HG02852 (cell line): ENCODE results near the gene POGLUT3.

Experiments used
- ATAC-seq: cut with Tn5 transposase; IDR thresholded peaks from one replicate; pipeline ENCODE4 v1.9.1; 2021; ENCODE audit warnings: mild to moderate bottlenecking, moderate library complexity; ENCODE audit not compliant: unreplicated experiment

Gene POGLUT3

DNA sequence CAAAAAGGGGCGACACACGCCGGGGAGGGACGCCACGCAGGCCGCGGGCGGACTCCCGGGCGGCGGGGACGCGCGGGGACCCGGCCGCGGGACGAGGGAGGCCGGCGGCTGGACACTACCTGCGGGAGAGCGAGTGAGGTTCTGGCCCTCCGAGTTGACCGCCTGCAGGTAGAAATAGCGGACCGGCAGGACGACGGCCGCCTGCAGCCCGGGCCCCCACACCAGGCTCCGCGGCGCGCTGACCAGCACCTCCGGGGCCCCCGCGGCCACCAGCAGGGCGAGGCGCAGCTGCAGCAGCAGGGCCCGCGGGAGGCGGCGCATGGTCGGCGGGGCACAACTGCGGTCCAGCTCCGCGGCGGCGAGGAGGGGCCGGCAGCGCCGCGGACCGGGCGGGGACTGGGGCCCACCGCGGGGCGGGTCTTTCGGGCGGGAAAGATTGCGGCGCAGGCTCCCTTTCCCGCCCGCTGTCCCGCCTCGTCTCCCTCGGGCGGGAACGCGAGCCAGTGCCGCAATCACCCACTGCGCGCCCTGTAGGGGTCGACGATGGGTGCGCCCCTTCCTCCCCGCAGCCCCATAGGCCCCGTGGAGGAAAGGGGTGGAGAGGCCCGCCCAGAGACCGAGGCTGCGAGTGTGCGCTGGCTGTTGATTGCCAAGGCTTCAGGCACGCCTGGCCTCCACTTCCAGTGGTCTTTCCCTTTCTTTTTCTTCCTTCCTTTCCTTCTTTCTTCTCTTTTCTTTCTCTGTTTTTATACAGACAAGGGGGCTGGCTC lies at the start of gene POGLUT3:
Gene POGLUT3 (minus strand): TSS at position 339 of the 770 bp plus-strand sequence. CDS start 18 bp downstream, at position 321.
- ATAC-seq: peak; percentile 60

DNA sequence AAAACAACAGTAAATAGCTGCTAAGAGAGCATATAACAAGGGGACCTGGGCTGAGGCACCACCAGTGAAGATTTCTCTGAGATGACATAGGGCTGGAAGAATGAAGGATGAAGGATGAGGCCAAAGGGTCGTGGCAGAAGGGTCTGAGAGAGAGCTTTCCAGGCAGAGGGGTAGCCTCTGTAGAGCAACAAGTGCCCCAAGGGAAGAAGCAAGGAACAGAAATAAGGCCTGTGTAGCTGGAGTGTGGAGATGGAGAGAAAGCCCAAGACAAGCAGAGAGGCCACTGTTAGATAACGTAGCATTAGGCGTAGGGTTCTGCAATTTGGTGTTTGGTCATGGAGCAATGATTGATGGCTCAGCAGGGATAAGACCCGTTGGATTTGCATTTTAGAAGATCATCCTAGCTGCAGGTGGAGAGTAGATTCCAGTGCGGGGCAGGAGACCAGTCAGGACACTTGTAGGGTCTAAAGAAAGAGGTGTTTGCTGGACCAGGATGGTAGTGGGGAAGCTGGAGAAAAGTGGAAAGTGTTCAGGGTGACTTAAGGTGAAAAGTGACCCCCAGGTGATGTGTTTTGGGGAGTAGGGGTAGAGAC lies 47.8 kb upstream of the POGLUT3 start:
- no peak for ATAC-seq

GRCh38 chr11:108543316-108543964 lies 45.3 kb upstream of the POGLUT3 start:
- ATAC-seq: no peak

GRCh38 chr11:108541531-108541930 lies 43.3 kb upstream of the POGLUT3 start:
- no peak for ATAC-seq

DNA sequence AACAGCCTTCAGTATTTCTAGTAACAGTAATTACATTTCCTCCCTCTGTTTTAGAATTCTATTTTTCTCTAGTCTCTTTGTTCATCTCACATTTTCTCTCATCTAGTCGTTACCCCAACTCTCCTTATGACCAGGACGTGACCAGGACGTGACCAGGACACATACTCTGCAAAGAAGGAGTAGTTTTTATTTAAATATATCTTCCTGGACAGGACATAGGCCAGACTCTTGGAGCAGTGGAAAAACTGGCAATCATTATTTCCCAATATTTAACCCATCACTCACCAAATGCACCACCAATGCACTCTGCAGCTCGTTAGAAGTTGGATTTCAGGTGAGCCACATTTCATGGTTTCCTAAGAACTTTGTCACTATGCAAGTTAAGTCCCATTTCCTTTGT lies 40.3 kb upstream of the POGLUT3 start:
- no peak for ATAC-seq

DNA sequence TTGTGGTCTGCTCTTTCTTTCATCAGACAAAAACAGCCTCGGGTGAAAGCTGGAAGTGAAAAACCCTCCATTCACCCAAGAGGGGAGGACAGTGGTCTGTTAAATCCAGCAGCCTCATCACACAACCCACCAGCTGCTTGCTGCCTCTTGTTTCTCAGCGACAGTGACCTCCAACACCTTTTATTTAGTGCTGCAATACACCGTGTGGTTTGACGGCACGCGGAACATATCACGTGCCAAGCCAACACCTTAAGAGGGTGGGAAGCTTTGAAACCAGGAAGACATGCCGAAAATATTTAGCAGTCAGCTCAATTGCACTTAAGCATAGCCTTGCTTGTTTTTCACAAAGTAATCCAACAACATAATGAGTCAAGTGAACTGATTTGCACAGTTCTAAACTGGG lies 39.8 kb upstream of the POGLUT3 start:
- no peak for ATAC-seq

DNA sequence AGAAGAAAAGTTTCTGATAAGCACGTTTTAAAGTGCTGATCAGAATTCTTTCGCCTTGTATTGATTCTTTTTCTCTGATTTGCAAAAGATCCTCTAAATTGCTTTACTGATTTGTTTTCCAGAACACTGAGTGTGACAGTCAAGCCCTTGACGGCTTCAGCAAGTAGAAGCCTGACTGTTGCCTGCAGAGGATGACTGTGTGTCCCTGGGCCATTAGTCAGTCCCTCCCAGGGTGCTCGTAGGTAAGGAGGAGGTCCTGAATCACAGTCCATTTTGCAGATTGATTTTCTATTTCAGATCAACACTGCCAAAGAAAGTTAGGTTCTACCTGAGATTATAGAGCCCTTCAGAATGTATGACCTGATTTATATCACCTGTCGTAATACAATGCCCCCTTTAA lies 38.6 kb upstream of the POGLUT3 start:
- ATAC-seq: no peak

DNA sequence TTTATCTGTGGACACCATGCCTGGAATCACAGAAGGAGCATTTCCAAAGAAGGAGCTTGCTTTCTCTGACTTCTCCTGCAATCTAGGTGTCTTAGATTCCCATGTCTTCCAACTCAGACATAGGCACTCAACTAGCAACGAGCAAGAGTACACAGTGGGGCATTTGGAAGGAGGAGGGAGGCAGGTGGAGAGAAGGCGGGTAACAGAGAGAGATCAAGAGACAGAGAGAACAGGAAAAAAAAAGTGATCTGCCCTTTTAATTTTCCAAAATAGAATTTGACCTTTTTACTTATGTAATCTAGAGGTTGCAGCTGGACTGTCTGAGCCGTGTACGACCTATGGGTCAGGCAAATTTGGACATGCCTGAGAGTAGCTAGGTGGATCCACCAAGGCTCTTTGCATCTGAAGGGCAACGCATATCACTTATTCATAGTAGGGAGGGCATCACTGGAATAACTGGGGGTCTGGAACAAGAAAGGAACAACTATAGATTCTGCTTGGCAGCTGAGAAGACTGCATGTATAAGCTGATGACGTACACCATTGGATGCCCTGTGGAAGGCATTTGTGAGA lies 37.3 kb upstream of the POGLUT3 start:
- ATAC-seq: no peak

- ATAC-seq: no peak
These were observed 36.2 kb upstream of the POGLUT3 start for GRCh38 chr11:108534274-108534882.

DNA sequence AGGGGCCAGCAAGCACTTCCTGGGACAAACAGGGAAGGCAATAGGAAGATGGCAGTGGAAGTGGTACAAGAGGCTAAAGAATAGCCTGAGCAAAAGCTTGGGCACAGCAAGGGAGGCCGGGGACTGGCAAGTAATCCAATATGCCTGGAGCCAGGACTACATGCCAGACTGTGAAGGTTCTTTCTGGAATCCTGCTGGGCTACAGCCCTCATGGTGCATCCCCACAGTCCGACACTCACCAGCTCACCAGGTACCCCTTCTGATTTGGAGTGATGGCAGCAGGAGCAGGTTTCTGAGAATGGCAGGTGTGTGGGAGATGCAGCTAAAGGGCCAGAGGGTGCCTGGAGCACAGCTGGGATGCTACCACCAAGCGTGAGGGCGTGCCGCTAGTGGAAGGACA lies 32.2 kb upstream of the POGLUT3 start:
- ATAC-seq: no peak

- ATAC-seq: no peak
These were observed 29.2 kb upstream of the POGLUT3 start for GRCh38 chr11:108527382-108527781.

- no peak for ATAC-seq
These were observed 27.0 kb upstream of the POGLUT3 start for GRCh38 chr11:108525161-108525560.

GRCh38 chr11:108524422-108524821 lies 26.2 kb upstream of the POGLUT3 start:
- ATAC-seq: no peak

DNA sequence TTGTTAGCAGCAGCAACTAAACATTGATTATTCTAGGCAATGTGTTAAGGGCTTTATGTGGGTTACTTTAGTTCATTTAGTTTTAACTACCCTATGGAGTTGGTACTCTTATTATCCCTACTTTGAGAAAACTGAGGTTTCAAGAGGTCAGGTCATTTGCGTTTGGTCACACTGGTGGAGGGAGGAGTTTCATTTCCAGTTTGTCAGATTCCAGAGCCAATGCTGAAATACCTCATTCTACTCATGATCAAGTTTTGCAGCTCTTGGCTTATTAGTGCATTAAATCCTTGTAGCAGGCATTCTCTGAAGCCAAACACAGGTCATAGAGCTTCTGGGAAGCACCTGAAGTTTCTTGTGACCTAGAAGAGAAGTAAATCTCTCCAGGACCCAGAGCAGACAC lies 24.1 kb upstream of the POGLUT3 start:
- no peak for ATAC-seq

DNA sequence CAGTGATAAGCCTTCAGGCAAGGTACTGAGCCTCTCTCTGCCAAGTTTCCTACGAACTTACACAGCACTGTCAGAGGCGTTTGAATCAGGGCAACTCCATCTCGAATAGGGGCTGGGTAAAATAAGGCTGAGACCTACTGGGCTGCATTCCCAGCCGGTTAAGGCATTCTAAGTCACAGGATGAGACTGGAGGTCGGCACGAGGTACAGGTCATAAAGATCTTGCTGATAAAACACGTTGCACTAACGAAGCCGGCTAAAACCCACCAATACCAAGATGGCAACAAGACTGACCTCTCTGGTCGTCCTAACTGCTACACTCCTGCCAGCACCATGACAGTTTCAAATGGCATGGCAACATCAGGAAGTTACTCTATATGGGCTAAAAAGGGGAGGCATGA lies 20.4 kb upstream of the POGLUT3 start:
- no peak for ATAC-seq

- no peak for ATAC-seq
These were observed 17.9 kb upstream of the POGLUT3 start for GRCh38 chr11:108516125-108516524.

GRCh38 chr11:108512708-108513107 lies 14.5 kb upstream of the POGLUT3 start:
- ATAC-seq: no peak

DNA sequence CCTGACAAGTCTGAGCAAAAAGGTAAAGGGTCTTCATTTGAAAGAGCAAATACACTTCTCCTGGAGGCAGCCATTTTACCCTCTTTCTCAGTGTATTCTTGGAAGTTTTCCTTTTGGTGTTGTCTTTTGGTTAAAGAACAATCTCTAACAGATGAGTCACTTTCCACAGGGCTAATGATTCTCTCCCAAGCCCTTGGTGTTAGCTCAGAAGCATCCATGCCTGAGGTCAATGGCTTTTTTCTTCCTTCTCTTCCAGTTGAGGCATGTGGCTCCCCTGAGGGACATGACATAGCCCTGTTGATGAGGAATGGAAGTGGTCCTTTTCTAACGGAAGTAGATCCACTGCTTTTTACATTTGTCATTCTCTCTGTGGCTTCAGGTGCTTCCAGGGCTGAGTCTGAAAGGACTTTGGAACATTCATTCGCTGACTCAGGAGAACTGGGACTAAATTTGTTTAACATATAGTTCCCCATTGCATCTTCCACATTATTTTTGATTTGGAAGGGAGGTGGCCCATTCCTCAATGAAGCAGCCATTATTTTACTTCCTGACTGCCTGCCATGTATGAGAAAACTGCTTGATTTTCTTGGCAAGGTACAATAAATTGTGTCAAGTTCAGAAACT lies 13.8 kb upstream of the POGLUT3 start:
- no peak for ATAC-seq

DNA sequence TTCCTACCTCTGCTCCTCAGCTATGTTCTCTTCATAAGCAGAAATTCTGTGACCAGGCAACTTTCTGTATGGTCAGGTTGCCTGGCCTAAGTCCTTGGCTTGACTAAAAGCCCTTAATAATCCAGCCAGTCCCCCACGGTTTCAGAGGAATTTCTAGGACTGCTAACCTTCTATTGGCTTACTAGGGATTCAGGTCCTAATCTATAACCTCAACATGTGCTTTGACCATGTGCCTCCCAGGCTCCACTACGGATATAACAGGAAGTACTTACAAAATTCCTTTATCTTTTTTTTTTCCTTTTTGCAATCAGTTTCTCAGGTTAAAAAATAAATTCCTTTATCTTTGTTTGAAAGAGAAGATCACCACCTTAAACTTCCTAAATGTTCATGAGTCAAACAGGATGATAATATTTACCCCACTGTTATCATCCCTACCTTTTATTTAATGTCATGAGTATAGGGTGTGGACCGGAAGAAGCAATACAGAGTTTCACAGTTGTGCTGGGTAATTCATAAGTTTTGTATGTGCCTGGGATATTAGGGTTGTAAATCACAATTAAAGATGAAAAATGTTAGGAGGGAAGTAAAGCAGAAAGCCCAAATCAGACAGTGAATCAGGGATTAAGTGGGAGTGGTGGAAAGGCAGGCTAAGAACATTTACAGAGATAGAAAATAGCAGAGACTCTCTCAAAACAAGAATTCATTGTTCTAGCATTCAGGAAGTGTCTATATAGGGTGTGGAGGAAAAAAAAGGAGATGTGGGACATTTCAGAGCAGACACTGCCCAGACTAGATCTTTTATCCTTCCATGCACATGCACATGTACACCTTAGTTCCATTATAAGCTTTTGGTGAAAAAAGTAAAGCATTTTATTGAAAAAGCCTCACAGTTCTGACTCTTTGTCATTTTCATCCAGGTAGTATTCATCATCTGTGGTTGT lies 10.7 kb upstream of the POGLUT3 start:
- no peak for ATAC-seq

- no peak for ATAC-seq
These were observed 3.2 kb upstream of the POGLUT3 start for GRCh38 chr11:108501396-108501795.
